Measurements from ENCODE around the gene GATM. TPM values are rescaled to one million over a fixed set of nuclear protein-coding genes. Genes with fewer than 3 reads are reported as not detected.
A peak's percentile ranks its signal among the peaks of the same experiment; 100 is the strongest.

Gene GATM
- total RNA-seq, 2 donors from 2014 or later: 1,064 to 1,447 TPM

- Histone ChIP-seq H3K36me3 (replicated peaks in 1 of 2; ENCODE audit: insufficient read depth in 1 of 2, low read depth in 2 of 2) (peaks cover 0 to 3% of the 10 kb centered on the region in 2 donors), H3K27ac (peak overlapping the region; percentile 88 to 94 (median 93)), H3K9me3 (no peaks in the 10 kb centered on the region), H3K4me3 (peak overlapping the region; percentile 64 to 97), H3K27me3 (no peaks in the 10 kb centered on the region), H3K4me1 (peaks cover 54% of the 10 kb centered on the region)
- 4 to 9% methylated on average over 5 of the region's 5 CpGs for WGBS, 2 donors
- ATAC-seq (no peak), DNase-seq (no peak)
- intact Hi-C loops (cut with DNase I): no loop called here
- TF ChIP-seq CTCF (IDR thresholded peaks at IDR 0.05): no peak
Observed at GRCh38 chr15:45376967-45377608, 1.3 kb downstream of the GATM start.

- Histone ChIP-seq H3K27ac (peak overlapping the region; percentile 44 to 94 (median 93)), H3K27me3 (no peaks in the 10 kb centered on the region), H3K4me1 (peaks cover 54% of the 10 kb centered on the region), H3K36me3 (replicated peaks in 1 of 2; ENCODE audit: insufficient read depth in 1 of 2, low read depth in 2 of 2) (peaks cover 0 to 3% of the 10 kb centered on the region in 2 donors), H3K9me3 (no peaks in the 10 kb centered on the region), H3K4me3 (peak overlapping the region; percentile 17 to 97)
- peak in 1 of 4 donors; percentile 24 for DNase-seq
- intact Hi-C loops (cut with DNase I): no loop called here
- no peak for ATAC-seq
- 11 to 16% methylated on average over 11 of the region's 11 CpGs for WGBS, 2 donors
- TF ChIP-seq CTCF (IDR thresholded peaks at IDR 0.05): no peak
- TF ChIP-seq POLR2A (IDR thresholded peaks at IDR 0.05): peak in 2 of 3 donors; percentile 22 to 32
Observed at GRCh38 chr15:45376300-45376928, 1.9 kb downstream of the GATM start.

GRCh38 chr15:45375836-45376235, 2.5 kb downstream of the GATM start:
- peak overlapping the region; percentile 17 to 97 for H3K4me3 ChIP-seq
- 10 to 16% methylated on average over 3 of the region's 3 CpGs for WGBS, 2 donors
- intact Hi-C loops (cut with DNase I): no loop called here
- no peaks in the 10 kb centered on the region for H3K9me3 ChIP-seq
- H3K36me3 ChIP-seq (replicated peaks in 1 of 2; ENCODE audit: insufficient read depth in 1 of 2, low read depth in 2 of 2): peaks cover 0 to 3% of the 10 kb centered on the region in 2 donors
- H3K27ac ChIP-seq: peak overlapping the region; percentile 44 to 94 (median 93)
- peaks cover 54% of the 10 kb centered on the region for H3K4me1 ChIP-seq
- TF ChIP-seq CTCF (IDR thresholded peaks at IDR 0.05): no peak
- TF ChIP-seq POLR2A (IDR thresholded peaks at IDR 0.05): no peak
- no peaks in the 10 kb centered on the region for H3K27me3 ChIP-seq
- no peak for ATAC-seq
- DNase-seq: no peak

GRCh38 chr15:45373976-45374375, 4.4 kb downstream of the GATM start:
- no peak for TF ChIP-seq POLR2A (IDR thresholded peaks at IDR 0.05)
- TF ChIP-seq CTCF (IDR thresholded peaks at IDR 0.05): no peak
- peaks cover 0 to 3% of the 10 kb centered on the region in 2 donors for H3K36me3 ChIP-seq (replicated peaks in 1 of 2; ENCODE audit: insufficient read depth in 1 of 2, low read depth in 2 of 2)
- peaks cover 56% of the 10 kb centered on the region for H3K4me1 ChIP-seq
- ATAC-seq (no peak), DNase-seq (no peak)
- intact Hi-C loops (cut with DNase I): no loop called here
- peak overlapping the region in 1 of 2 donors; percentile 97 for H3K4me3 ChIP-seq
- H3K9me3 ChIP-seq: no peaks in the 10 kb centered on the region
- peak overlapping the region in 3 of 4 donors; percentile 92 to 94 (median 94) for H3K27ac ChIP-seq
- 13 to 18% methylated on average over 2 of the region's 2 CpGs for WGBS, 2 donors
- H3K27me3 ChIP-seq: no peaks in the 10 kb centered on the region
